ENCODE results near the gene RNF26.
"Not testable (repeated sequence)": the region's sequence is repeated elsewhere in the genome, so short reads cannot be mapped to it uniquely, and the experiment has no call there.

Gene RNF26

DNA sequence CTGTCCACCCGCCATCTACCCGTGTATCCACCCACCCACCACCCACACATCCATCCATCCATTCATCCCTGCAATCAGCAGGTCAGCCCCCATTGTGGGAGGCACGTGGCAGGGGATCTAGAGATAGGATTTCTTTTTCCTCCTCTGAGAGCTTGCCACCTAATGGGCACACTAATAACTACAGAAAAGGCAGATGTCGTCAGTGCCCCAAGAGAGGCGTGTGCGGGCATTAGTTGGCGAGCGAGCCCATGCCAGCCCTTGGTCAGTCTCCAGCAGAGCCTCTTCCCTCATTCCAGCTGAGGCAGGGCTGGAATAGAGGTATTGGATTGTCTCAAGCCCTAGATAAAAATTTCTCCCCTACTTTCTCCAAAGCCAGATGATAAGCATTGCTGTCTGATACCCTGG is 37.5 kb downstream of the RNF26 start:
- DNase-seq, result peak in 2 of 3 donors; percentile 38 to 40

DNA sequence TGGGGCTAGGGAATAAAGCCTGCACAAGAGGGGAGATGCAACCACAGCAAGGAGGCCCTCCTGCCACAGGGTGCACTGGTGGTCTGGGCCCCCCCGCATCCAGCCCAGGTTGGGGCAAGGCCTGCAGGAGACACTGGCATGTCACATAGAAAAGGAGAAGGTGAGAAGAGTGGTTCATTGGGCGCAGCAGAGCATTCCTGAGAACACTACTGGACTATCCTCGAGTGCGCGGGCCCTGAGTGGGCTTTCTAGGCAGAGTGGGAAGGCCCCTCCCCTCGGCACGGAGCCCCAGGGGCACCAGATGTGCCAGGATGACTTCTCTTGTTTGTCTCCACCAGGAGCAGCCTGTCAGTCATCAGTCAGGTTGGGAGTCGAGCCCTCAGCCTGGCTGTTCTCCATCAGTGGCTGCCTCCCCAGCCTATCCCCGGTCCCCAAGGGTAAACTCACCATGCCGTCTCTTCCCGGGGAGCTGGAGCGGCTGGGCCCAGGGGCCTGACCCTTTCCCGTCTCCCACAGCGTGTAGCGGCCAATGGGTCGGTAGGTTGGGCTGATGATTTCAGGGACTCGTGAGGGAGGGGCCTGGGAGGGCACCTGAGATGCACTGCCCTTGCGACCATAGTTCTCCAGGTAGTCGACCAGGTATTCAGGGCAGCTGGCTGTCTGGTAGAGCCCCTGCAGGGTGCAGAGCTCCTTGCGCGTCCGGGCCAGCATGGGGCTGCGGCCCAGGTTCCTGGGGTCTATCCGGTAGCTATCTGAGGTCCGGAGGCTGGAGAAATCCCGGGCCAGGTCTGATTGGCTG is 38.1 kb downstream of the RNF26 start:
- no peak for DNase-seq

DNA sequence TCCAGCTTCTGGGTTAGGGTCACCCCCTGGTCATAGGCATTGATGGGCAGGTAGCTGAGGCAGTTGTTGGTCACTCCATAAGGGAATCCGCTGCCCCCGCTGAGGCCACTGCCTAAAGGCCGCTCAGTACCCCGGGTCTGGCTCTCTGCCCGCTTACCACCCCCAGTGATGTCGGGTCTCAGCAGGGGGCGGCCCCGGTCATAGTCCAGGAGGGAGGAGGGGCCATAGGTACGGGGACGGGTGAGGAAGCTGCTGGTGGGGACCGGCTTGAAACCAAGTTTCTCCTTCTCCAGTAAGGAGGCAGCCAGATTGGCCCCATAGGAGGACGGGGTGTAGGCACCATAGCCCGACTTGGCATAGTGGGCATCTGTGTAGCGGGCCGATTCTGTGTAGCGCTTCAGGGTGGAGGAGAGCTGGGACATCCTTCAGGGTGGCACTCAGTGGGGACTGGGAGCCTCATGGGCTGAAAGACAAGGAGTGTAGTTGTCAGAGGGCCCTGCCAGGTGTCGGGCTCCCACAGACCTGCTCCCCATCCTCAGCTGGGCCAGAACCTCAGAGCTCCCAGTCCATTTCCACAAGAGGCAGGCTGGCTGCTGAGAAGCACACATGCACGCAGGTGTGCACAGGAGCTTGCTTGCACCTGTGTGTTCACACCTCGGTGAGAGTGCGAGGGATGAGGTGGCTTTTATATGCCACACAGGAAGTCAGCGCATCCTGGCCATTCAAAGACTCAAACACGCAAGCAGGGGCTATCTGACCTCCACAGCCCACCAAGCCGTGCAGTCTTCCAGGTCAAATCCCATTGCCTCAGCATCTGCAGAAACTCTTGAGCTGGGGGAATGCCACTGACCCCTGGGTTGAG is 39.0 kb downstream of the RNF26 start:
- DNase-seq, result no peak

DNA sequence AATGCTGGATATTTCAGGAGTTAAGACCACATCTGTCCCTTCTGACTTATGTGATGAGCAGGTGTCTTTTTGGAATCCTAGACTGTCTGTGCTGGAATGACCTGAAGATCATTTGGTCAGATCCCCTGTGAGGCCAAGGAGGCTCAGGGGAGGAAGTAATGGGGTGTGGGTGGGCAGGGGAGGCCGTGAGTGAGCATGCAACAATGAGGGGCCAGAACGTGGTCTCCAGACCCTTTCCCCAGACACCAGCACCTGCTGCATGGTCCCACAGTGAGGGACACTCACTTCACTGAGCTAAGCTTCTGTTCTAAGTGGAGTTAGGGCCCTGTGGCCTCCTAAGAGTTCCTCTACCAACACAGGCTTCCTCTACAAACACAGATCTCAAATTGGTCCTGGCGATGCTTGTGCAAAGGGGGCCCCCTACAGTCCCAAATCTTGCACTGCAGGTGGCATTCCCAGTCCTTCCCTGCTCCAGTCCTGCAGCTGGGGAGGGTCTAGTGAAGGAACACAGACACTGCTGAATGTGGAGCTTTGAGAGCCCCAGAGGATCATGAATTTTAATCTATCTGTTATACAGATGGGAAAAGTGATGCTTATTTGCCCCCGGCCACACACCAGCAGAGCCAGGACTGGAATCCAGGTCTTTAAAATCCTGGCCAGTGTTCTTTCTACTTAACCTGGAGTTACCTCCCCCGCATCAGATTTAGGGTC is 39.7 kb downstream of the RNF26 start:
- peak; percentile 80 to 82 (median 81) for DNase-seq

DNA sequence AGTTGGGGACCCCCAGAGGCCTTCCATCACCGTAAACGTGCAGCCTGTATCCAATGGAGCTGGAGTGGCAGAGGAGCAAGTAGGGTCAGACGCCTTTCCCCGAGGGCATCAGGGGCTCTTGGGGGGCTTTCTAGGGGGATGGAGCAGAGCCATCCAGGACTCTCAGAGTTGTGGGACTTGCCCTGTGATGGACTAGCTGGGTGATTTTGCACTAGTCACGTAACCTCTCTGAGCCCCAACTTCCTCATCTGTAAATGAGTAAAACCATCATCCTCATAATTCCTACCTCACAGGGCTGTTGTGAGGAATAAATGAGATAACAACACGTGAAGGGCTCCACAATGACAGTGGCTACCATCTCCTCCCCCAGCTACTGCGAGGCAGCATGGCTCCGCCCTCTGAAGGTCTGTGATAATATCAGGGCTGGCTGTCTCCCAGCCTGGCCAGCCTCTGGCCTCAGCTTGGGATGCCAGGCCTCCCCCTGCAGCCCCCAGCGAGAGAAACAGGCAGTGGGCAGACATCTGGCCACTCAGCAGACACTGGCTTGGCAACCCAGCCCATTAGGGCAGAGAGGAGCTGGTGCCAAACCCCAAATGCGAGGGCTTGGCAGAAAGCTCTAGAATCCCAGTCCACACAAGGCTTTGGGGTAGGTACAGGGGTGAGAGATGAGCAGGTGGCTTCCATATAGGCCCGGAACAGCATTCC is 40.5 kb downstream of the RNF26 start:
- DNase-seq, result peak in 1 of 3 donors; percentile 31

DNA sequence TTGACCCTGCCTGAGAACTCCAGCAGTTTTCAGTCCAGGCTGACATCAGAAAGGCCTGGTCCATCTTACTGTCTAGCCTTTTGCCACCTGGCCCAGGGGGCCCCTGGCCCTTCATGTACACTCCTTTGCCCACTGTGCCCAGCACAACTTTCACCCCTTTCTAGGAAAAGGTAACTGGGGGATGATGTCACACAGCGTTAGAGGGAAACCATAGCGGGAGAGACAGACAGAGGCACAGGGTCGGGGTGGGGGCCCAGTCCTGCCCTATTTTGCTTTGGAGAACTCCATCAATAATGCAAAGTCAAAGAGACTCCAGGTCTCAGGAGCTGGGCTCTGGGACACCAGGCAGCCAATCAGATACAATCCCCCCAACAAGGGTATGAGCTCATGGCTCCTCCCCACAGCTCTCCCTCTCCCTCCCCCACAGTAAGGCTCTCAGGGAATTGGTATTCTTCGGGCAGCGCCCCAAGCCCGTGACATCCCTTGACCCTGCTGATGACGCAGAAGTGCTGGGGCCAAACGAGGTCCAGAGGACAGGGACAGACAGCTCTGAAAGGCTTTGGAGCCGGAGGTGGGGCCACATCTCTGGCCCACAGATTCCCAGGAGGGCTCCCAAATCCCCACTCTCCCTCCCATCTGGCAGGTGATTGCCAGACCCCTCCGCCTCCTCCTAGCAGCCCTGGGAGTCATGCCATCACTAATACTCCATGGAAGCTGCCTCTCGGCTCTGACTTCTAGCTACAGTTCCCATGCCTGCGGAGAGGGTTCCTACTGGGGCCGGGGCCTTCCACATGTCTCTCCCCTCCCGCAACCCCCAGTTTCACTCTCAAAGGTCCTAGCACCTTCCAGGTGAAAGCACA is 41.2 kb downstream of the RNF26 start:
- DNase-seq, result no peak

DNA sequence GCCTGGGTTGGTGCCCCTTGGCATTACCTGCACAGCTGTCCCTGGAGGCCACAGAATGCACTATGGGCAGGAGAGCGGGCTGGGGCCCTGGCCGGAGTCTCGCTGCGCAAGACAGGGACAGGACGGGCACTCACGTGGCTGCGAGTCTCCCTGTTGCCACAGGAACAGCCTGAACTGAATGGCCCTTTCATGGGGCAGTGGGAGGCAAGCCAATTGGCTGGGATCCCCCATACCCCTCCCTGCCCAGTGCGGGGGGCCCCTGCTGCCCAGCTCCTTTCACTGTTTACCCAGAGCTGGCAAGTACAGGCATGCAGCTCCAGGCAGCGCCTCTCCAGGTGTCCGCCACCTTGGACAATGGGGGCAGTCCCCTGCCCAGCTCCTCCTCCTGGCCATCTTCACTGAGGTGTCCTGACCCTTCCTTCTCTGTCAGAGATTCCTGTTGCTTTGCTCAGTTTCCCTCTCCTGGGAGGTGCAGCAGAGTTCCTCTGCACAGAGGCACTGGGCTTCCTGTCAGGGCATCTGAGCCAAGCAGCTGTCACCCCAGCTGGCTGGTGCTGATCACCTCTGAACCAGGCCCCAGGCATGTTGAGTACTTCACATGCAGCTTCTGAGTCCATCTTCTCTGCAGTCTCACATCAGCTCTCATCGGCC is 42.0 kb downstream of the RNF26 start:
- DNase-seq, result no peak

DNA sequence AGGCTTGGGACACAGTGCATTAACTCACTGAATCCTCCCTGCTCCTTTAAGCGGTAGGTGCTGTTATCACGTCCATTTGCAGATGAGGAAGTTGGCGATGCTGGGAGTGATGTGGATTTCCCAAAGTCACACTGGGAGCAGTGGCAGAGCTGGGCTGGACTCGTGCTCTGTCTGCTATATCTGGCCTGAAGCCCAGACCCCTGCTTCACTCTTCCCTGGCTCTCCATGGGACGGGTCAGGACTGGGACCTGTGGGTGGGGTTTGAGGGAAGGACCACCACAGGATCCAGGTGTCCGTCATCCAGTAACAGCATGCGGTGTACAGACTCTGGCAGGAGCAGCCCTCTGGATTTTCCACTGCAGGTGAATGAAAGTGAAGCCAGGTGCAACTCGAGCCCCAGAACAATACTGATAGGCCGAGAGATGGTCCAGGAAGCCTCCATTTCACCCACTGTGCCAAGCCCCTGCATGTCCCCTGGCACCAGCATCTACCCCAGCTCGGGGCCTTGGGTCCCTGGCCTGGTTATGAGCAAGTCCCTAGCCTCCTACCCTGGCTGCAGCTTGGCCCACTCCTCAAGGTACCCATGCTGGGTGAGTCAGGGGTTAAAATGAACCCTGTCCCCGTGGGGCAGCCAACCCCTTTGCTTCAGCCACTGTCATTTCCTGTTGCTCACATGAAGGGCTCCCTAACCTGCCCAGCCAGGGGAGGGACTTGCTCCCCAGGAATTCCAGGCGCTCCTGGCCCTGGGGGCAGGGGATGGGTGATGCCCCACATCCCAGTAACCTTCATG is 43.0 kb downstream of the RNF26 start:
- DNase-seq, result no peak

DNA sequence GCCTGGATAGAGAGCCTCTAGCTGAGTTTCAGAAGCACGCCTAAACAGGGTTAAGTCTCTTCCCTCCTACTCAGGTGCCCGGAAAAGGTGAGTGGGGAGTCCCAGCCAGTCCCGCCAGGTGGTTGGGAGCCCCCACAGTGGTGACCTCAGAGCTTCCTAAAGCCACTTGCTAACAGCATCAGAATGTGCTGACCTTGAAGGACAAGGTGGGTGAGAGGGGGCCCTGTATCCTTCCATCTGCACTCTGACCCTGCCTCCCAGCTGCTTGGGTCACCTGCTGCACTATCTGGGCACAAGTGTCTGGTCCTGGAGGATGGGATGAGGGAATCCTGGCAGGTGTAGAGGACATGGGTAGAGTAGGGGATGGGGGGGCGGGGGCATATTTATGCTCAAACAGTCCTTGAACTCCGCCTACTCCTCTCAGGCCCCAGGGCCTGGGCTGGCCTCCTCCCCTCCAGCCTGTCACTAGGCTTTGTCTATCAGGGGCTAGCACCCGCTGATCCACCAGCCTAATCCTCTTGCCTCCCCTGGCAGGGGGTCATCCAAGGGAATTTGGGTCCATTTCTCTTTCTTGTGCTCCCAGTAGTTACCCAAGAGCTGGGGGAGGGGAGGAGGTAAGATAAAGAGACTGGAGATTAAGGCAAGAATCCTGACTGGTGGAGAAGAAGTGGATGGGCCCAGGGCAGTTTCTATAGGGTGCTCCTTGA is 43.8 kb downstream of the RNF26 start:
- DNase-seq, result no peak

DNA sequence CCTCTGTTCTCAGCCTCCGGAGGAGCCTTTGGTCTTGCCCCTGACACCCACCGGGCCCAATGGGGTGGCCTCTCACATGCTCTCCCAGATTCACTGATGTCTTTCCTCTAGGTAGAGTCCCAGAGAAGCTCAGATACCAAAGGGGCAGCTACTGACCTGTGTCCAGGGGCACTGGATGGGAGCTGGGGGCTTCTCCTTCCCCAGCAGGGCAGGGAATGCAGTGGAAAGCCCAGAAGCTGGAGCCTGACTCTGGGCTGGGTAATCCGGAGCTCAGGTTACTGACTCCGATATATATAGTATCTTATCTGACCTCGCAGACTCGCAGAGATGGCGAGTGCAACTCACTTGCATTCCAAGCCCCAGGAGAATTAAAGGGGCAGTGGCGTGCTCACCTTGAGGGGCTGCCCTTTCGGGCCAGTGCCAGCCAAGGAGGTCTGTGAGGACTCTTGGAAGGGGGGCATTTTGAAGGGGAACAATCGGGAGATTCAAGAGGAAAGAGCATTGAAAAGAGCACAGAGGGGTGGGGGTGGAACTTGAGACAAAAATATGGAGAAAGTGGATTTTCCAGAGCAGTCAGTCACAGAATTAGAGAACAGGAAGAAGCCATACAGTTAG is 44.6 kb downstream of the RNF26 start:
- DNase-seq, result no peak

DNA sequence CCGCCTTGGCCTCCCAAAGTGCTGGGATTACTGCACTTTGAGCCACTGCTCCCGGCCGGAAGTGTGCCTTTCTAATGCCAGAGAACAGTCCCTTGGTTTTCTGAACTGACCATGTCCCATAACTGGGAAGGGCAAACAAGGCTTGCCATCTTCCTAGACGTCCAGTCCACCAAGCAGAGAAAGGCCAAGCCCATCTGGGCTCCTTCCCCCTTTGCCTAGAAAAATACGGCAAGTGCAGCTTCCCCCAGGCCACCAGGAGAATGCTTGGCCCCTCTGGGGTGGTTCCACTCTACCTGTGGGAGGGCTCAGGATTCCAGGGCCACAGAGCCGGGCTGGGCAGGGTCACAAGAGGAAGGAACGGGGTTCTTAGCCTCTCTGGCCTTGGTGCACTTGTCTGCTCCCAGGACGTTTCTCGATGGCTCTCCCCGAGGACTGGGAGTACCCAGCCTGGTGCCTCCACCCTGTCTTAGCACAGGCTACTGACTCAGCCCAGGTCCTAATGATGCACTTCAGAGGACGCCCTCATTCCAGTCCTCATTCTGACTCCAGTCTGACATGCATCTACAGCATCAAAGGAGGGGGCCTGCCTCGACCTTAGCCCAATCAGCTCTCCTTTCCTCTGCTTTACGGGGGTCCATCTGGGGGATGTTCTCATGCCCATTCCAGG is 46.0 kb downstream of the RNF26 start:
- DNase-seq, result no peak

DNA sequence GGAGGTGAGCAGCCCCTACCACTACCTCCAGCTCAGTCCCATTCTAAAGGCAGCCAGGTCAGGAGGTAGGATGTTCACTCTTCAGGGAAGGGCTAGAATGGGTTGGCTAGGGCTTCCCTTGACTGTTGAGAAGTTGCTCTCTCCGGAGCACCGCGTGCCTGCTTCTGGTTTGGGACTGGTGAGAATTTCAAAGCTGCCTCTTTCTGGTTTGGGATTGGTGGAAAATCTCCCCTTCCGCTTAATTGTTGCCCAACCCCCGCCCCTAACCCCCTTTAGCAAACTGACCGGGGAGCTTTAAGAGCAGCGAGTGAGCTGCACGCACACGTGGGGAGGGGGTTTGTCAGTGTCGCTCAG is 46.5 kb downstream of the RNF26 start:
- DNase-seq, result no peak

DNA sequence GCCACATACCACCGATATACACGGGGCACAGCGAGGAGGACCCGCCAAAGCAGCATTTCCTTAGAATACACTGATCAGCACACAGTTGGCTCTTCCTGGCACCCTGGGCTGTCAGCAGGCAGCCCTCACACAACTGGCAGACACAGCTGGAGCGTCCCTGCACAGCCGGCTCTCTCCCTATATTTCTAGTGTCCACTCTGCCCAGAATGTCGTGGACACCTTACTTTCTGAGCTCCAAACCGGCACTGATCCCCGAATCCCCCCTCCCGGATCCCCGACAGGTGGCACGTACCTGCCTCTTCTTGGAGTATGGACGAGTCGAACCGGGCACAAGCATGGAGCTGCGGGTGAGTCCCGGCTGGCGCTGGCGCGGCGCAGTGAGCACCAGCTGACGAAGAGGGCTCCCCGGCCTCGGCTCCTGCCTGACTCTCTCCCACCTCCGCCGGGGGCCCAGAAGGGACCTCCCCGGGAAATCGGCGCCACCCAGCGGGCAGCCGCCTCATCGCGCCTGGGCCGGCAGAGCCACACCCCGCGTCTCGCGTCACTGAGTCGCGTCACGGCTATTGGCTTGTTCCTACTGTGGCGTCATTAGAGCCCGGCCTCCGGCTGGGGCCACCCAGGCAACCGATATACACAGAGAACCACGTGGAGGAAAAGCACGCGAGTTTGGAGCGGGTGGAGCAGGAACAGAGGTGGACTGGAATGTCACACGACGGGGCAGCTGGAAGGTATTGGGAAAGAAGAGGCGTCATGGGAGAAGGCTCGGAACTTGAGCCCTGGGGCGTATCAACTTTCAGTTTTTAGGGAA is 47.1 kb downstream of the RNF26 start, which contains the start of gene USP2:
Gene USP2 (minus strand): TSS at position 510 of the 808 bp plus-strand sequence. CDS start 8,210 bp downstream, outside the sequence.
- peak; percentile 98 to 99 (median 99) for DNase-seq

DNA sequence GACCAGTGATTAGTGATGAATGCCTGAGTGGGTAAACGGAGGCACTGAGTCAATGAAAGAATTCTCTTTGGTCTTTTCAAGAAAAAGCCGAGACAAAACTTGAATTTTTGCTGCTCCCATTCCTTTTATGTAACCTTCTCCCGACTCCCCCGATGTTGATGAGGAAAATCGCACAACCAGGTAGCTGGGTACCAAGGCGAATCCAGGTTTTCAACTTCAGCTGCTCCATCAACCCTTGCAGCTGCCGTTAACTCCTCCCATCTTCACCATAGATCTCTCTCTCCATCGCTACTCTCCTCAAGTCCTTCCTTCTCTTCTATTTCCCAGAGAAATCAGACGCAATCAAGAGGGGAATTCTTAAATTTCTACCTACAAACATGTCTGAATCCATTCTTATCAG is 47.8 kb downstream of the RNF26 start:
- no peak for DNase-seq

DNA sequence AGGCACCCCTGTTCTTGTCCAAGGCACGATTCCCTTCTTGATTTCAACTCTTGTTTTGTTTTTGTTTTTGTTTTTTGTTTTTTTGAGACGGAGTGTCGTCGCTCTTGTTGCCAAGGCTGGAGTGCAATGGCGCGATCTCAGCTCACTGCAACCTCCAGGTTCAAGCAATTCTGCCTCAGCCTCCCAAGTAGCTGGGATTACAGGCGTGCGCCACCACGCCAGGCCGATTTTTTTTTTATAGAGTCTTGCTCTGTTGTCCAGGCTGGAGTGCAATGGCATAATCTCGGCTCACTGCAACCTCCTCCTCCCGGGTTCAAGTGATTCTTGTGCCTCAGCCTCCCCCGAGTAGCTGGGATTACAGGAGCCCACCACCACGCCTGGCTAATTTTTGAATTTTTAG is 48.2 kb downstream of the RNF26 start:
- DNase-seq, result not testable (repeated sequence)

DNA sequence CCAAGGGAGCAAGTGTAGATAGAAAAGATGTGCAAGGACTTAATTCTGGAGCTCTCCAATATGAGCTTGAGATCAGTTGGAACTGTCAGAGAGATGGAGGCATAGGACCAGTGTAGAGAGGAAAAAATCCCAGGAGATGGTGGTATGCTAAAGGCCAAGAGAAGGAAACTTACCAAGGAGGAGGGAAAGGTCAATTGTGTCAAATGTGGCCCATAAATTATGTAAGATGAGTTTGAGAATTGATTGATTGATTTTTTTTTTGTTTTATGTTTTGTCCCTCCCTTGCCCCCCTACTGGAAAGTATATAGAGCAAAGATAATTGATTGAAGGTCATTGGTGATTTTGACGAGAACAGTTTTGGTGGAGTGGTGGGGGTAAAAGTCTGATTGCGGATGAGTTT is 50.0 kb downstream of the RNF26 start:
- DNase-seq, result no peak

Measured in suppressor macrophage treated with lipopolysaccharide for 1 hour (primary cell).